Measurements from ENCODE around the gene RCSD1. TPM values are rescaled to one million over a fixed set of nuclear protein-coding genes. Genes with fewer than 3 reads are reported as not detected.

RCSD1 gene
- total and polyA plus RNA-seq, 2 of the 13 experiments (the other 11 are each of a cell fraction or from before 2014, with no cell fraction given), result not detected

- 0 out of 2 replicates have a peak, but pooled peaks have one; percentile 57 for TF ChIP-seq MXD3 (CRISPR knock-in tag; IDR thresholded peaks at IDR 0.05)
- TF ChIP-seq ZNF512 (CRISPR knock-in tag; IDR thresholded peaks at IDR 0.05), result no peak
- TF ChIP-seq ZNF546 (CRISPR knock-in tag; conservative IDR thresholded peaks at IDR 0.05), result no peak
- no peak for TF ChIP-seq ARNT (IDR thresholded peaks at IDR 0.05)
- no peak for TF ChIP-seq IRX3 (CRISPR knock-in tag; IDR thresholded peaks at IDR 0.05; ENCODE audit: borderline replicate concordance, low read depth)
- TF ChIP-seq ZNF430 (CRISPR knock-in tag; IDR thresholded peaks at IDR 0.05), result peak; percentile 75; the same call in 1 of the 2 replicates
- TF ChIP-seq ZNF766 (CRISPR knock-in tag; IDR thresholded peaks at IDR 0.05; ENCODE audit: borderline replicate concordance), result 0 out of 2 replicates have a peak, but pooled peaks have one; percentile 16
- no peak for TF ChIP-seq PRPF4 (IDR thresholded peaks at IDR 0.05; ENCODE audit: low read depth, low read length, poor library complexity, severe bottlenecking)
- no peak for TF ChIP-seq KLF13 (CRISPR knock-in tag; IDR thresholded peaks at IDR 0.05)
- peak; percentile 91 for TF ChIP-seq ZNF687 (CRISPR knock-in tag; IDR thresholded peaks at IDR 0.05)
- TF ChIP-seq ZBTB46 (CRISPR knock-in tag; IDR thresholded peaks at IDR 0.05; ENCODE audit: borderline replicate concordance), result 0 out of 2 replicates have a peak, but pooled peaks have one; percentile 77
- TF ChIP-seq NCOA2 (CRISPR knock-in tag; IDR thresholded peaks at IDR 0.05), result no peak; the same call in 1 of the 2 replicates
- TF ChIP-seq ZBTB8A (CRISPR knock-in tag; IDR thresholded peaks at IDR 0.05; ENCODE audit: borderline replicate concordance, low read depth), result peak; percentile 23; the same call in 1 of the 2 replicates
- TF ChIP-seq KDM2A (CRISPR knock-in tag; IDR thresholded peaks at IDR 0.05; ENCODE audit: borderline replicate concordance, low read depth), result peak; percentile 94; the same call in 1 of the 2 replicates
- peak; percentile 78; the same call in 1 of the 2 replicates for TF ChIP-seq MTF2 (CRISPR knock-in tag; IDR thresholded peaks at IDR 0.05; ENCODE audit: borderline replicate concordance)
- peak; percentile 19; the same call in 1 of the 2 replicates for TF ChIP-seq ZNF615 (CRISPR knock-in tag; IDR thresholded peaks at IDR 0.05; ENCODE audit: borderline replicate concordance)
- TF ChIP-seq TRIM24 (CRISPR knock-in tag; IDR thresholded peaks at IDR 0.05), result no peak
- no peak for TF ChIP-seq ZNF367 (CRISPR knock-in tag; IDR thresholded peaks at IDR 0.05; ENCODE audit: borderline replicate concordance)
- peak; percentile 48; the same call in 1 of the 2 replicates for TF ChIP-seq KLF12 (CRISPR knock-in tag; IDR thresholded peaks at IDR 0.05; ENCODE audit: borderline replicate concordance)
- TF ChIP-seq RFXAP (CRISPR knock-in tag; IDR thresholded peaks at IDR 0.05; ENCODE audit: borderline replicate concordance), result peak; percentile 70; the same call in 1 of the 2 replicates
- no peak for TF ChIP-seq U2AF2 (IDR thresholded peaks at IDR 0.05; ENCODE audit: low read depth, low read length)
- TF ChIP-seq KLF9 (CRISPR knock-in tag; IDR thresholded peaks at IDR 0.05; ENCODE audit: low read depth), result no peak
Observed at GRCh38 chr1:167714439-167715156, 84.6 kb downstream of the RCSD1 start (continued).
